ENCODE measurements around the gene NPM1. TPM values are rescaled to one million over a fixed set of nuclear protein-coding genes. Genes with fewer than 3 reads are reported as not detected.

The NPM1 gene
- total RNA-seq, 1 donor from 2014 or later: 1,650 TPM

DNA sequence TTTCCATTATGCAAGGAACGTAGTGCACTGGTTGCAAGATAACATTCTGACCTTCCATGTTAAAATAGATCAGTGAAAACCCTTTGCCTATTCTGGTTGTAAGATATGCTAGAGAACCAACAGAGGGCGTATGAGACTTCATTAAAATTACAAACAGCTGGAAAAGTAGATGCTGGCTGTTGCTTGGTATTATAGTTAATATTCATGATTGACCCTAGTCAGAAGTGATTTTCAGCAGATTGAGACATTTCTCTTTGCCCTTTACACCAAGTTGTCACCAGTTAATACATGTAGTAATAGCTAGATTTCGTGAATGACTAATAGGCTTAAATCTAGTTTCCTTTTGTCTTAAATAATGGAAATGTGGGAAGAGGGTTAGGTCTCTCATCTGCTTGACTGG lies 18.0 kb downstream of the NPM1 start:
- Mint-ChIP-seq H3K36me3 (peaks cover 60% of the 10 kb centered on the region), H3K27me3 (no peaks in the 10 kb centered on the region), H3K9me3 (no peaks in the 10 kb centered on the region), H3K4me3 (peak overlapping the region; percentile 6), H3K27ac (peak overlapping the region; percentile 70), H3K4me1 (ENCODE audit: unreplicated experiment) (peaks cover 4% of the 10 kb centered on the region)
- no peak for DNase-seq (ENCODE audit: extremely low spot score, unreplicated experiment)
- TF ChIP-seq, protein P1, sequence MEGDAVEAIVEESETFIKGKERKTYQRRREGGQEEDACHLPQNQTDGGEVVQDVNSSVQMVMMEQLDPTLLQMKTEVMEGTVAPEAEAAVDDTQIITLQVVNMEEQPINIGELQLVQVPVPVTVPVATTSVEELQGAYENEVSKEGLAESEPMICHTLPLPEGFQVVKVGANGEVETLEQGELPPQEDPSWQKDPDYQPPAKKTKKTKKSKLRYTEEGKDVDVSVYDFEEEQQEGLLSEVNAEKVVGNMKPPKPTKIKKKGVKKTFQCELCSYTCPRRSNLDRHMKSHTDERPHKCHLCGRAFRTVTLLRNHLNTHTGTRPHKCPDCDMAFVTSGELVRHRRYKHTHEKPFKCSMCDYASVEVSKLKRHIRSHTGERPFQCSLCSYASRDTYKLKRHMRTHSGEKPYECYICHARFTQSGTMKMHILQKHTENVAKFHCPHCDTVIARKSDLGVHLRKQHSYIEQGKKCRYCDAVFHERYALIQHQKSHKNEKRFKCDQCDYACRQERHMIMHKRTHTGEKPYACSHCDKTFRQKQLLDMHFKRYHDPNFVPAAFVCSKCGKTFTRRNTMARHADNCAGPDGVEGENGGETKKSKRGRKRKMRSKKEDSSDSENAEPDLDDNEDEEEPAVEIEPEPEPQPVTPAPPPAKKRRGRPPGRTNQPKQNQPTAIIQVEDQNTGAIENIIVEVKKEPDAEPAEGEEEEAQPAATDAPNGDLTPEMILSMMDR (conservative IDR thresholded peaks at IDR 0.05): peak; percentile 66

DNA sequence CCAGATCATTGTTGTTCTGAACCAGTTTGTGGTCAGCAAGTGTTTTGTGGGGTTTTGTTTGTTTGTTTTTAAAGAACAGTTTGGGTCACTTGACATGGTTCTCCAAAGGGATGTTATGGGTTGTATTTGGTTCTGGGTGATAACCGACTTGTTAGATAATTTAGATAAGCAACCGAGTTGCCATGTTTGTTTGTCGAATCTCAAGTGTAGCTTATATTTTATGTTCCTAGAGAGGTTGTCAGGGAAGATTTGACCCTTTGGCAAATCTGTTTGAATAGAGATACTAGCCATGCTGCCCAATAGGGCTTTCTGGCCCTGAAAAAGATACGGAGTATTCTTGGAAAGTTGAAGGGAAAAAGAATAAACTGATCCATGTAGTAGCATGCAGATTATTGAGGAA lies 19.6 kb downstream of the NPM1 start:
- H3K36me3 Mint-ChIP-seq: peaks cover 55% of the 10 kb centered on the region

DNA sequence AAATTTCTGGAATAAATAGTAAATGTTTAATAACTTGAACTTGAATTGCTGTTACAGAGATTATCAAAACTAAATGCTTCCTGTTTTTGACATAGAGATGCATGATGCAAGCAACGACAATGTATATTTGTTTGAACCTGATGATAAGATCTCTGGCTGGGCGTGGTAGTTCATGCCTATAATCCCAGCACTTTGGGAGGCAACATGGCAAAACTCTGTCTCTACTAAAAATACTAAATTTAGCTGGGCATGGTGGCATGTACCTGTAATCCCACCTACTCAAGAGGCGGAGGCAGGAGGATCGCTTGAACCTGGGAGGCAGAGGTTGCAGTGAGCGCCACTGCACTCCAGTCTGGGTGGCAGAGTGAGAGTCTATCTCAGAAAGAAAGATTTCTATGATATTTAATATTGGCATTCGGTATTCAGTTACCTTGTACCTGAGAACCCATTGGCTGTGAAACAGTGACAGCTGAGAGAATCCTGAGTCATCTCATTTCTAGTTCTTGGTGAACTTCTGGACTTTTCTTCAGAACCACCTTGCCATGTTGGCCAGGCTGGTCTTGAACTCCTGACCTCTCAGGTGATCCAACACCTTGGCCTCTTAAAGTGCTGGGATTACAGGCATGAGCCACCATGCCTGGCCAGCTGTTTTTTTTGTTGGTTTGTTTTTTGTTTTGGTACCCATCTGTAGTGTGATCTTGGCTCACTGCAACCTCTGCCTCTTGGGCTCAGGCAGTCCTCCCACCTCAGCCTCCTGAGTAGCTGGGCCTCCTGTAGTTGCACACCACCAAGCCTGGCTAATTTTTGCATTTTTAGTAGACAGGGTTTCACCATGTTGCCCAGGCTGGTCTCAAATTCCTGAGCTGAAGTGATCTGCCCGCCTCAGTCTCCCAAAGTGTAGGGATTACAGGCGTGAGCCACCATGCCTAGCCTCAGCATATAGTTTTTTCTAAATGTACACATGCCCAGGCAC lies 21.8 kb downstream of the NPM1 start:
- TF ChIP-seq, protein P1 (conservative IDR thresholded peaks at IDR 0.05): no peak
- Mint-ChIP-seq H3K27me3 (no peaks in the 10 kb centered on the region), H3K4me3 (no peak overlapping the region), H3K27ac (peak overlapping the region; percentile 55), H3K9me3 (no peaks in the 10 kb centered on the region), H3K36me3 (peaks cover 60% of the 10 kb centered on the region), H3K4me1 (ENCODE audit: unreplicated experiment) (peaks cover 4% of the 10 kb centered on the region)
- no peak for DNase-seq (ENCODE audit: extremely low spot score, unreplicated experiment)

More for the DNA sequence above, 19.6 kb downstream of the NPM1 start:
- TF ChIP-seq, protein P1 (conservative IDR thresholded peaks at IDR 0.05): no peak
- no peak for DNase-seq (ENCODE audit: extremely low spot score, unreplicated experiment)
- Mint-ChIP-seq H3K27me3 (no peaks in the 10 kb centered on the region), H3K27ac (no peak overlapping the region), H3K4me1 (ENCODE audit: unreplicated experiment) (peaks cover 4% of the 10 kb centered on the region), H3K4me3 (no peak overlapping the region), H3K9me3 (no peaks in the 10 kb centered on the region)

DNA sequence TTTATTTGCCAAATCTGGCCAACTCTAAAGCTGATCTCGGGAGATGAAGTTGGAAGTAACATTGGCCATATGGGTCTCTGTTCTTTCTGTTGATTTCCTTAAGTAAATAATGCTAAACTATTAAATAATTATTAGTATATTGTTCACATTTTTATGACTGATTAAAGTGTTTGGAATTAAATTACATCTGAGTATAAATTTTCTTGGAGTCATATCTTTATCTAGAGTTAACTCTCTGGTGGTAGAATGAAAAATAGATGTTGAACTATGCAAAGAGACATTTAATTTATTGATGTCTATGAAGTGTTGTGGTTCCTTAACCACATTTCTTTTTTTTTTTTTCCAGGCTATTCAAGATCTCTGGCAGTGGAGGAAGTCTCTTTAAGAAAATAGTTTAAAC lies 22.5 kb downstream of the NPM1 start:
- Mint-ChIP-seq H3K27me3 (no peaks in the 10 kb centered on the region), H3K27ac (no peak overlapping the region), H3K9me3 (no peaks in the 10 kb centered on the region), H3K4me3 (no peak overlapping the region), H3K4me1 (ENCODE audit: unreplicated experiment) (peaks cover 4% of the 10 kb centered on the region), H3K36me3 (peaks cover 59% of the 10 kb centered on the region)
- no peak for DNase-seq (ENCODE audit: extremely low spot score, unreplicated experiment)
- TF ChIP-seq, protein P1 (conservative IDR thresholded peaks at IDR 0.05): no peak

DNA sequence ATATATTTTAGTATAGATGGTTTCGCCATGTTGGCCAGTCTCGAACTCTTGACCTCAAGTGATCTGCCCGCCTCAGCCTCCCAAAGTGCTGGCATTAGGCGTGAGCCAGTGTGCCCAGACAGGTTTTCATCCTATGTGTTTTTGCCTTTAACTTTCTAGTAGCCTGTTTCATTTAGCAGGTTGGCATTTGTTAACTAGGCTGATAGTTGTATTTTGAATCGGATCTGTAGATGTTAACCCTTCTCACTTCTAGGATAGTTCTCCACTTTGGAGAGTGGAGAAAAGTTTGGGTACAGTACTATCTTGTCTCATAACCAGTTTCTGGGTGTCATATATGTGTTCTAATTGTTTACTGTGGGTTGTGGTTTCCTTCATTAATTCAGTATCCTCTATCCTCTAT lies 24.5 kb downstream of the NPM1 start:
- H3K4me3 Mint-ChIP-seq: no peak overlapping the region
- H3K36me3 Mint-ChIP-seq: peaks cover 43% of the 10 kb centered on the region

More for the DNA sequence above, 24.5 kb downstream of the NPM1 start:
- H3K4me1 Mint-ChIP-seq (ENCODE audit: unreplicated experiment): peaks cover 4% of the 10 kb centered on the region
- no peaks in the 10 kb centered on the region for H3K27me3 Mint-ChIP-seq
- no peaks in the 10 kb centered on the region for H3K9me3 Mint-ChIP-seq
- no peak overlapping the region for H3K27ac Mint-ChIP-seq
- no peak for DNase-seq (ENCODE audit: extremely low spot score, unreplicated experiment)
- TF ChIP-seq, protein P1 (conservative IDR thresholded peaks at IDR 0.05): no peak
